ENCODE data around the gene UGT3A1. TPM values are rescaled to one million over a fixed set of nuclear protein-coding genes. Genes with fewer than 3 reads are reported as not detected.

The UGT3A1 gene
- total RNA-seq, 1 experiment from 2014 or later, result 2.1 TPM

- Mint-ChIP-seq H3K4me1 (peaks cover 10% of the 10 kb centered on the region), H3K27me3 (ENCODE audit: low read depth) (peaks cover 68% of the 10 kb centered on the region), H3K9me3 (peaks cover 20% of the 10 kb centered on the region), H3K27ac (no peak overlapping the region), H3K36me3 (no peaks in the 10 kb centered on the region), H3K4me3 (no peak overlapping the region)
- ChIA-PET CTCF (no interaction called here), POLR2A (interaction anchor here (0.6 kb wide), 1 partner anchor 501 kb away, joined by 4 read pairs; no protein-coding TSS in a partner anchor)
- no peak for DNase-seq (ENCODE audit: low spot score)
- no peak for ATAC-seq
- TF ChIP-seq JUN (CRISPR knock-in tag; IDR thresholded peaks at IDR 0.05), result no peak
These were observed 69.3 kb downstream of the UGT3A1 start for GRCh38 chr5:35921930-35922329.

GRCh38 chr5:35920890-35921289 is 70.3 kb downstream of the UGT3A1 start:
- no peak overlapping the region for H3K27ac Mint-ChIP-seq
- peaks cover 61% of the 10 kb centered on the region for H3K27me3 Mint-ChIP-seq (ENCODE audit: low read depth)
- H3K4me1 Mint-ChIP-seq, result peaks cover 5% of the 10 kb centered on the region
- CTCF ChIA-PET, result interaction anchor here (0.9 to 1.0 kb wide), 3 partner anchors 140 to 270 kb away, joined by 4 to 6 read pairs (median 4); no protein-coding TSS in a partner anchor
- no peak overlapping the region for H3K4me3 Mint-ChIP-seq
- H3K36me3 Mint-ChIP-seq, result no peaks in the 10 kb centered on the region
- DNase-seq (ENCODE audit: low spot score), result peak; percentile 58
- peak; percentile 70 for ATAC-seq
- POLR2A ChIA-PET, result no interaction called here
- TF ChIP-seq GRHL2 (CRISPR knock-in tag; IDR thresholded peaks at IDR 0.05; ENCODE audit: insufficient replicate concordance, severe bottlenecking), result no peak
- no peak for TF ChIP-seq CDX4 (CRISPR knock-in tag; IDR thresholded peaks at IDR 0.05; ENCODE audit: borderline replicate concordance)
- no peak for TF ChIP-seq MYBL2 (CRISPR knock-in tag; IDR thresholded peaks at IDR 0.05)
- TF ChIP-seq ATF3 (CRISPR knock-in tag; conservative IDR thresholded peaks at IDR 0.05), result no peak
- no peak for TF ChIP-seq SMAD3 (CRISPR knock-in tag; IDR thresholded peaks at IDR 0.05; ENCODE audit: borderline replicate concordance)
- TF ChIP-seq ZNF263 (CRISPR knock-in tag; IDR thresholded peaks at IDR 0.05; ENCODE audit: low read depth), result no peak
- peaks cover 29% of the 10 kb centered on the region for H3K9me3 Mint-ChIP-seq

GRCh38 chr5:35919191-35919590 is 72.0 kb downstream of the UGT3A1 start:
- no peak overlapping the region for H3K4me3 Mint-ChIP-seq
- no peak overlapping the region for H3K27ac Mint-ChIP-seq
- peaks cover 52% of the 10 kb centered on the region for H3K27me3 Mint-ChIP-seq (ENCODE audit: low read depth)
- ATAC-seq (no peak), DNase-seq (ENCODE audit: low spot score) (no peak)
- ChIA-PET POLR2A (no interaction called here), CTCF (interaction anchor here (0.6 to 1.0 kb wide), 2 partner anchors 142 to 489 kb away, joined by 3 read pairs; no protein-coding TSS in a partner anchor)
- no peaks in the 10 kb centered on the region for H3K4me1 Mint-ChIP-seq
- no peak for TF ChIP-seq STAT6 (CRISPR knock-in tag; conservative IDR thresholded peaks at IDR 0.05; ENCODE audit: low read depth)
- no peak for TF ChIP-seq ZNF281 (CRISPR knock-in tag; IDR thresholded peaks at IDR 0.05)
- no peak for TF ChIP-seq HMGXB4 (CRISPR knock-in tag; IDR thresholded peaks at IDR 0.05)
- no peak for TF ChIP-seq ZNF263 (CRISPR knock-in tag; IDR thresholded peaks at IDR 0.05; ENCODE audit: low read depth)
- no peak for TF ChIP-seq CREM (CRISPR knock-in tag; IDR thresholded peaks at IDR 0.05)
- no peak for TF ChIP-seq TEAD1 (CRISPR knock-in tag; IDR thresholded peaks at IDR 0.05)
- no peak for TF ChIP-seq MLX (CRISPR knock-in tag; IDR thresholded peaks at IDR 0.05)
- no peak for TF ChIP-seq IRF1 (CRISPR knock-in tag; IDR thresholded peaks at IDR 0.05)
- TF ChIP-seq CBFB (CRISPR knock-in tag; IDR thresholded peaks at IDR 0.05; ENCODE audit: low read depth), result no peak
- 0 out of 2 replicates have a peak, but pooled peaks cover 3% of the 10 kb centered on the region for H3K36me3 Mint-ChIP-seq
- H3K9me3 Mint-ChIP-seq, result peaks cover 45% of the 10 kb centered on the region

All from WTC11 (cell line).